HG03280 (cell line): ENCODE measurements around the gene ANO4.

Experiments
- ATAC-seq: cut with Tn5 transposase; IDR thresholded peaks from one replicate; pipeline ENCODE4 v1.9.1; 2021; ENCODE audit warnings: mild to moderate bottlenecking, moderate library complexity; ENCODE audit not compliant: unreplicated experiment

Gene ANO4

DNA sequence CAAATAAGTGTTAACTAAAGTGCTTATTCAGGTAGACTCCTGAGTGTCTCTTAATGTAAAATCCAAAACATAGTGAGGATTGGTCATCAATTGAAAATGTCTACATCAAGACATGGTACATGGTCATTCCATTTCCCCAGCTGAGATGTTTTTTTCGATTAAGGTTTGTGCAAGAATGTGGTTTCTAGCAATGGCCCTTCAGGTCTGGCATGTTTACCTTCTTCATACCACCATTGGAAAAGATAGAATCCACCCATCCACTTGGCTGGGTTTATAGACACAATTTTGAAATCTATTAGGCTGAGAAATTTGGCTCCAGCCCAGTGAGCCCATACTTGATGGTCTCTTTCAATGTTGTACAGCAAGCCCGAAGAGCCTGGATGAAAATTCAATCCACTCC lies 145.9 kb downstream of the ANO4 start:
- ATAC-seq: no peak

DNA sequence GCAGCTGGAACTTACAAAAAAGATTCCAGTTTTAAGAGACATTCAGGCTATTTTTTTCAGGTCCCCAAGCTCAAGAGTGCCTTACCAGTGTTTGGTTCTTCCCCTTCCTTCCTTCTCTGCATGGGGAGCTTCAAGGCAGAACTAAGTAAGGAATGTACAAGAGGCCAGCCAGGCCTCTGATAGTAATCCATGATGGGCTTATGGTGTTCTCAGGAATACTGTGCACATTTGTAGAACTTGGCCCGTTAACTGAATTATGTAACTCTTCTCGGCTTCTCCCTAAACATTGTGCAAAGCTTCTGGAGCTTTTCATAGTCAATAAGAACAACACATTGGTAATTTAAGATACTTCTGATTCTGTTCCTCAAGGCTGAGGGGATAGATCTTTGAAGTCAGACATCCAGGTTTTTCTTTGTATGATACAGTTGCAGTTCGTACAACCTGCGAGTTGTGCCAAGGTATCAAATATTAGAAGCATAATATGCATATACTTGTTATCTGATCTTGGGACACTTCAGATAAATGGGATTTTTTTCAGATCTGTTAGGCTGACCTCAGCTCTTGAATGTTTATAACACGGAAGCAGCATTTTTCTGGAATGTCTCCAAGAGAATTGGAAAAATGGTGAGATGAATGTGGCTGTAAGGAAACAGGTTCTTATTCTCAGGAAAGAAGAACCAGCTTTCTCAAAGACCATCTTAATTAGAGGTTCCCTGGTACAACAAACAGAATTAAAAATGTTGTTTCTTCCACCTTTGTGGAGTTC lies 148.6 kb downstream of the ANO4 start:
- ATAC-seq: no peak

DNA sequence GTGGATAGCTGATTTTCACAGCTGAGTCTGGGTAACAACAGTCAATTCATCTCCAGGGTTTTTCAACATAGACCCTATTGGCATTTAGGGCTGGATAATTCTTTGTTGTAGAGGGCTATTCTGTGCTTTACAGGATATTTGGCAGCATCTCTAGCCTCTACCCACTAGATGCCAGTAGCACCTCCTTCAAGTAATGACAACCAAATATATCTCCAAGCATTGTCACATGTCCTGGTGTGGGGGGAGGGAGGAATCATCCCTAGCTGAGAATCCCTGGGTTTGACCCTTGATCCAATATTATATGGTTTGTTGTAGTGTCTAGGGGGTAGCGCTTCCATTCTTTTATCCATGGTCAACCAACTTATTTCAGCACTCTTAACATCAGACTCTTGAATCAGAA lies 157.2 kb downstream of the ANO4 start:
- no peak for ATAC-seq

DNA sequence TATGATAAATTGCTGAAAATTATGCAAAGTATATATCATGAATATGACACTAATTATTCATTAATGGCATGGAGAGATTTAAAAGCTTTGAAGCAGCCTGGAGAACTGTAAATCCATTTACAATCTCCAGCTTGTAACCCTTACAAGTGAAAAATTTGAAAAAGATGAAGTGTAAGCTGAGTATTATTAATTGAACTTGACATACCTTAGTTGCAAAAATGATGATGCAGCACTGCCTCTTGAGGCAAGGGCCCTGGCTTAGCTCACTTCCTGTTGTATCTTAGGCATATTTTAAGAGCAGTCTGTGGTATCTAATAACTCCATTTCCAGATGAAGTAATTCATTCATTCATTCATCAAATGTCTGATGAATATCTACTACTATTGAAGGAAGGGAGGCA lies 158.6 kb downstream of the ANO4 start:
- no peak for ATAC-seq

- no peak for ATAC-seq
Observed at GRCh38 chr12:100953677-100954076, 159.1 kb downstream of the ANO4 start.

DNA sequence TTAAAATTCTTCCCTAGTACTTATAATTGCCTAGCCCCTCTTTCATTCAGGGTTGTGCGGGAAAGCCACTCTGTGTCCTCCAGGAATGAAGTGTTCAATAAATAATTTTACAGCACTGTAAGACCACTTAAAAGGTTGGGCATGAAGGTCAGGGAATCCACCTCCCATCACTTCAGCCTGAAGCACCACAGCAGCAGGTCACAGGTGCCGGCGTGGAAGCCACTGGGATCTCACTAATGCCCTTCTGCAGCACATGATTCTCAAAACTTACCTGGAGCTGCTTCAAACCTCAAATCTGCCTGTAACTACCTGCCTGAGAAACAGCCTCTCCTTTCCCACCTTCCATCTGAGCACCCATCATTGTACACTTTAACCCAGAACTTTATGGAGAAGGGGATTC lies 159.5 kb downstream of the ANO4 start:
- ATAC-seq: no peak

DNA sequence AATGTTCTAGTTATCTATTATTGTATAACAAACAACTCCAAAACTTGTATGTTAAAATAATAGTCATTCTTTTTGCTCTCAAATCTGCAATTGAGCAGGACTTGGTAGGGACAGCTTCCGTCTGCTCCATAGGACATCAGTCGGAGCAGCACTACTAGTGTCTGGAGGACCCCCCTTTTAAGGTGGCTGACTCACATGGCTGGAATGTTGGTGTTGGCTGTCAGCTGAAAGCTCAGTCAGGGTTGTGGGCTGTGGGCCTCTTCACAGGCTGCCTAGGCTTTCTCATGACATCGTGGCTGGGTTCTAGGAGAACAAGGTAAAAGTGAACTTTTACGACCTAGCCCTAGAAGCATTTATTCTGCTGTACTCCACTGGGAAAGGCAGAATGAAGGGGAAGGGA lies 160.6 kb downstream of the ANO4 start:
- no peak for ATAC-seq

DNA sequence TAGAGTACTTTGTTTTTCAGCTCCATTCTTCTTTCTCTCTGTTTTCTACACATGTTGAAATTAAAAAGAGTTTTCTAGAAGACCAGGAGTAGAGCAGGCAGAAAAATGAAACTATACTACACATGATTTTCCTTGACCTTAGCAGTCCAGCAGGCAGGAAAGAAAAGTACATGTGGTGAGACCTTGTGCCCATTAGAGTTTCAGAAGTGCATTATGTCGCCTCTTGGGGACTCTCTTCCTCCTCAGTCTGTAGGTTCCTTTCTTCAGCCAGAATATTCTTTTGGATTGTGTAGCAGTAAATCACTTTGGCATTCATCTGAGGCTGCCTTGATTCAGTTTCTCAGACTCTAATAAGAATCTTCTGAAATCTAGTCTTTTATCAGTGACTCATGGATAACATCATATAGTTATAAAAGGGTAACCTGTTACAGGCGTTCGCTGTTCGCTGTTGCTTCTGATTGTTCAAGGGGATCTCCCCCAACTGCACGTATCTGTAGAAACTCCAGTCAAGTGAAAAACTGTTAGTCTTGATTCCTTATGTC lies 161.8 kb downstream of the ANO4 start:
- no peak for ATAC-seq

GRCh38 chr12:100959481-100959880 lies 164.9 kb downstream of the ANO4 start:
- no peak for ATAC-seq

GRCh38 chr12:100962086-100962712 lies 167.6 kb downstream of the ANO4 start:
- ATAC-seq: no peak

- no peak for ATAC-seq
Observed at GRCh38 chr12:100963381-100963780, 168.8 kb downstream of the ANO4 start.

- ATAC-seq: no peak
Observed at GRCh38 chr12:100964028-100964427, 169.5 kb downstream of the ANO4 start.

- ATAC-seq: no peak
Observed at GRCh38 chr12:100967189-100967588, 172.6 kb downstream of the ANO4 start.

DNA sequence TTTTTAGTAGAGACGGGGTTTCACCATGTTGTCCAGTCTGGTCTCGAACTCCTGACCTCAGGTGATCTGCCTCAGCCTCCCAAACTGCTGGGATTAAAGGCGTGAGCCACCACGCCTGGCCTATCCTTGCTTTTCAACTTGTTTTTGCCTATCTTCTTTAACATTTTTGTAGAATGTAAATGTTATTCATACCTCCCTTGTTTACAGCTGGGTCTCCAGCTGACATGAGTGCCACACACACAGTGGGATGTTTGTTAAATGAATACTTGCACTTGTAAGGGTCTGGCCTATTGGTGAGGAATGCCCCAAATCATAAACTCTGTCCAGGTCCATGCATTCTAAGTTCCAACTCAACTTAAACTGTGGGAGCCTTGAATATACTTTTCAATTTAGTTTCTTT lies 176.3 kb downstream of the ANO4 start:
- no peak for ATAC-seq

DNA sequence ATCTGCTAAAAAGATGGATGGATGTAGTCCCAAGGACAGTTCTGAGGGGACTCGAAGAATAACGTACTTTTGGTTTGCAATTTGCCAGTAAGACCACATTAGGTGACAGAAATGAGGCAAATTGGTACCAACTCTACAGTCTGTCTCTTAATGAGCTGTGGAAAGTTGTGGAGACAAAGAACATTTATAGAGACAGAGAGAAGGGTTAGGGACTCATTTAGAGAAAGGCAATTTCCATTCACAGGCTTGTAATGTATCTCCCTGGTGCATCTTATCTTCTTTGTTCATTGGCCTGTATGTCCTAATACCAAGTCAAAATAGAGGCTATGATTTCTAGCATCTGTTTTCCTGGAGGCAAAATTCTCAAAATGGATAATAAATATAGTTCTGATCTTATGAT lies 177.5 kb downstream of the ANO4 start:
- no peak for ATAC-seq

- no peak for ATAC-seq
Observed at GRCh38 chr12:100974341-100974740, 179.8 kb downstream of the ANO4 start.

- no peak for ATAC-seq
Observed at GRCh38 chr12:100974747-100975146, 180.2 kb downstream of the ANO4 start.

- no peak for ATAC-seq
Observed at GRCh38 chr12:100976735-100977134, 182.2 kb downstream of the ANO4 start.

DNA sequence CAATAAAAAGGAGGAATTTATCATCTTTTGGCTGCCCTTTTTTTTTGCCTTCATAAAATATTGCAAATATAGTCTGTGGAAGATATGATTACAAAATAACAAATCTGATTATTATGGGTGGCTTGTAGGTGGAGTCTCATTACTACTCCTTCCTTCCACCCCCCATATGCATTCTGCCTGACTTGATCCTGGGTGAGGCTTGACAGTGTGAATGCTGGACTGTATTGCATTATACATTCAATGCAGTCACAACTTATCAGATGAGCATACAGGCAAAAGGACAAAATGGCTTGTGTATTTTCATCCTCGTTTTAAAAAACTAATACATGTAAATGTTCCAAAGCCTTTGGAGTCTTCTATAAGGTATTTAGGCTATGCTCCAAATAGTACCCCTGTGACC lies 186.3 kb downstream of the ANO4 start:
- no peak for ATAC-seq

- ATAC-seq: no peak
Observed at GRCh38 chr12:100982511-100983183, 188.1 kb downstream of the ANO4 start.

DNA sequence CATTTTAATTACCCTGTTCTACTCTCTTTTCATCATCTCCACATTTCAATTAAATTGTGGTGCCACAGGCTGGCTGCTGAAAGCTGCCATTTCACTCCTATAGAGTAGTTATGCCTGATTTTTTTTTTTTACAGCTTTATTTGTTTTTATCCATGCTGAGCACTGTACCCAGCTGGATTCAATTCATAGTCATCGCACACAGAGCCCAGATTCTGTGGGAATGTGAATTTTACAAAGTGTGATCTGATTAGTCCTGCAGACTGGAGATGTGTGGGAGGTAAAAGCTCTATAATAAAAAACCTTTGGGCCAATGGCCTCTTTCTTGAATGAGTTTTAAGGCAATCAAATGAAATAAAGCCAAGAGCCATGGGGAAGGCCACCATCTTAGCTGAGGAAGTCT lies 190.2 kb downstream of the ANO4 start:
- no peak for ATAC-seq
